Activated T-cell treated with anti-CD3 and anti-CD28 coated beads, Interleukin-2, amount 50 U/mL, for 72 hours (primary cell): ENCODE measurements around the gene GDPD5. TPM values are rescaled to one million over a fixed set of nuclear protein-coding genes. Genes with fewer than 3 reads are reported as not detected.

Experiments
- ATAC-seq, 2 donors: fragments of 150-1000 bp; cut with Tn5 transposase; replicated peaks in 1 of 2; 2 replicates each; pipeline ENCODE4 v1.10.0; 2021; ENCODE audit warnings: moderate library complexity in 2 of 2, mild to moderate bottlenecking in 1 of 2
- DNase-seq, 2 donors: peaks; one replicate each; pipeline ENCODE4 v3.0.0; 2021 to 2022; ENCODE audit warnings: mixed read lengths in 1 of 2
- H3K27ac Mint-ChIP-seq: one replicate; pipeline ENCODE4 v1.8.0; 2022; ENCODE audit warnings: mild to moderate bottlenecking, moderate library complexity, mixed read lengths
- H3K27me3 Mint-ChIP-seq: one replicate; pipeline ENCODE4 v1.8.0; 2022; ENCODE audit warnings: low read depth, mixed read lengths
- H3K36me3 Mint-ChIP-seq, 2 donors: one replicate each; pipeline ENCODE4 v1.8.0; 2022; ENCODE audit warnings: mixed read lengths in 2 of 2, mild to moderate bottlenecking in 1 of 2; ENCODE audit not compliant: insufficient read depth in 2 of 2
- H3K4me1 Mint-ChIP-seq: one replicate; pipeline ENCODE4 v1.8.0; 2022; ENCODE audit warnings: low read depth, mixed read lengths
- H3K4me3 Mint-ChIP-seq, 2 donors: one replicate each; pipeline ENCODE4 v1.8.0; 2022; ENCODE audit warnings: mild to moderate bottlenecking in 2 of 2, mixed read lengths in 2 of 2, moderate library complexity in 2 of 2
- H3K9me3 Mint-ChIP-seq, 2 donors: one replicate each; pipeline ENCODE4 v1.8.0; 2022; ENCODE audit warnings: mixed read lengths in 2 of 2
- total RNA-seq, 2 donors: library from RNA; stranded (reverse); gene quantifications; one replicate each; pipeline ENCODE4 v1.2.3, GENCODE V29; 2022

Gene GDPD5
- 10 to 100 TPM; 16.9 to 29.5 TPM for total RNA-seq

GRCh38 chr11:75525433-75526191, at the start of gene GDPD5:
GDPD5 (minus strand) TSS chr11:75525941; CDS start chr11:75477735, 48,206 bp downstream.
- Mint-ChIP-seq H3K9me3 (no peaks in the 10 kb centered on the region), H3K27me3 (peaks cover 13% of the 10 kb centered on the region), H3K36me3 (no peaks in the 10 kb centered on the region), H3K4me1 (peaks cover 27% of the 10 kb centered on the region), H3K4me3 (peak within 1 kb of the TSS; percentile 83 to 85), H3K27ac (no peak within 1 kb of the TSS)
- ATAC-seq (peak; percentile 90 to 95), DNase-seq (peak; percentile 92 to 93)

- ATAC-seq (no peak), DNase-seq (no peak)
- Mint-ChIP-seq H3K4me3 (no peak overlapping the region), H3K27me3 (no peaks in the 10 kb centered on the region), H3K9me3 (no peaks in the 10 kb centered on the region), H3K27ac (no peak overlapping the region), H3K4me1 (no peaks in the 10 kb centered on the region), H3K36me3 (no peaks in the 10 kb centered on the region)
Observed at GRCh38 chr11:75574698-75575602, 49.2 kb upstream of the GDPD5 start.

GRCh38 chr11:75572744-75573143, 47.0 kb upstream of the GDPD5 start:
- peaks cover 0 to 4% of the 10 kb centered on the region in 2 donors for H3K36me3 Mint-ChIP-seq
- no peaks in the 10 kb centered on the region for H3K4me1 Mint-ChIP-seq
- no peak overlapping the region for H3K27ac Mint-ChIP-seq

GRCh38 chr11:75571625-75572024, 45.9 kb upstream of the GDPD5 start:
- DNase-seq (no peak), ATAC-seq (no peak)
- Mint-ChIP-seq H3K27me3 (no peaks in the 10 kb centered on the region), H3K27ac (no peak overlapping the region), H3K36me3 (peaks cover 0 to 4% of the 10 kb centered on the region in 2 donors), H3K4me1 (no peaks in the 10 kb centered on the region), H3K4me3 (no peak overlapping the region), H3K9me3 (no peaks in the 10 kb centered on the region)

More at GRCh38 chr11:75572744-75573143, 47.0 kb upstream of the GDPD5 start:
- H3K4me3 Mint-ChIP-seq = no peak overlapping the region
- ATAC-seq (no peak), DNase-seq (no peak)
- H3K27me3 Mint-ChIP-seq = no peaks in the 10 kb centered on the region
- H3K9me3 Mint-ChIP-seq = no peaks in the 10 kb centered on the region

- no peak overlapping the region for H3K27ac Mint-ChIP-seq
- H3K4me1 Mint-ChIP-seq = peaks cover 5% of the 10 kb centered on the region
- H3K36me3 Mint-ChIP-seq = peaks cover 0 to 4% of the 10 kb centered on the region in 2 donors
- DNase-seq (no peak), ATAC-seq (no peak)
- H3K4me3 Mint-ChIP-seq = no peak overlapping the region
- H3K27me3 Mint-ChIP-seq = no peaks in the 10 kb centered on the region
- H3K9me3 Mint-ChIP-seq = no peaks in the 10 kb centered on the region
Observed at GRCh38 chr11:75570559-75571139, 44.9 kb upstream of the GDPD5 start.

GRCh38 chr11:75568616-75569219, 43.0 kb upstream of the GDPD5 start:
- H3K36me3 Mint-ChIP-seq = peaks cover 0 to 4% of the 10 kb centered on the region in 2 donors
- no peak overlapping the region for H3K4me3 Mint-ChIP-seq
- no peak for DNase-seq
- no peaks in the 10 kb centered on the region for H3K27me3 Mint-ChIP-seq
- ATAC-seq = no peak
- H3K27ac Mint-ChIP-seq = no peak overlapping the region
- H3K9me3 Mint-ChIP-seq = no peaks in the 10 kb centered on the region
- H3K4me1 Mint-ChIP-seq = peaks cover 18% of the 10 kb centered on the region

- H3K27me3 Mint-ChIP-seq = no peaks in the 10 kb centered on the region
- no peak for DNase-seq
- peaks cover 25% of the 10 kb centered on the region for H3K4me1 Mint-ChIP-seq
- no peak overlapping the region for H3K27ac Mint-ChIP-seq
- H3K9me3 Mint-ChIP-seq = no peaks in the 10 kb centered on the region
- peaks cover 0 to 4% of the 10 kb centered on the region in 2 donors for H3K36me3 Mint-ChIP-seq
- ATAC-seq = no peak
- no peak overlapping the region for H3K4me3 Mint-ChIP-seq
Observed at GRCh38 chr11:75567971-75568370, 42.2 kb upstream of the GDPD5 start.

- H3K36me3 Mint-ChIP-seq = peaks cover 0 to 4% of the 10 kb centered on the region in 2 donors
Observed at GRCh38 chr11:75566763-75567279, 41.1 kb upstream of the GDPD5 start.

GRCh38 chr11:75565916-75566762, 40.4 kb upstream of the GDPD5 start:
- no peak for DNase-seq
- no peak overlapping the region for H3K27ac Mint-ChIP-seq
- no peaks in the 10 kb centered on the region for H3K27me3 Mint-ChIP-seq

More at GRCh38 chr11:75566763-75567279, 41.1 kb upstream of the GDPD5 start:
- DNase-seq (no peak), ATAC-seq (no peak)
- H3K9me3 Mint-ChIP-seq = no peaks in the 10 kb centered on the region
- peaks cover 34% of the 10 kb centered on the region for H3K4me1 Mint-ChIP-seq
- no peak overlapping the region for H3K27ac Mint-ChIP-seq
- H3K4me3 Mint-ChIP-seq = no peak overlapping the region
- no peaks in the 10 kb centered on the region for H3K27me3 Mint-ChIP-seq

GRCh38 chr11:75565221-75565814, 39.6 kb upstream of the GDPD5 start:
- Mint-ChIP-seq H3K4me1 (peaks cover 45% of the 10 kb centered on the region), H3K27ac (no peak overlapping the region), H3K27me3 (no peaks in the 10 kb centered on the region)

More at GRCh38 chr11:75565916-75566762, 40.4 kb upstream of the GDPD5 start:
- Mint-ChIP-seq H3K9me3 (no peaks in the 10 kb centered on the region), H3K4me1 (peaks cover 38% of the 10 kb centered on the region), H3K36me3 (peaks cover 0 to 4% of the 10 kb centered on the region in 2 donors), H3K4me3 (no peak overlapping the region)
- no peak for ATAC-seq

GRCh38 chr11:75563978-75564552, 38.3 kb upstream of the GDPD5 start:
- Mint-ChIP-seq H3K4me3 (peak overlapping the region; percentile 89 to 91), H3K4me1 (peaks cover 45% of the 10 kb centered on the region), H3K27ac (peak overlapping the region; percentile 47), H3K36me3 (peaks cover 0 to 4% of the 10 kb centered on the region in 2 donors), H3K9me3 (no peaks in the 10 kb centered on the region), H3K27me3 (no peaks in the 10 kb centered on the region)
- DNase-seq (no peak), ATAC-seq (no peak)

More at GRCh38 chr11:75565221-75565814, 39.6 kb upstream of the GDPD5 start:
- no peak overlapping the region for H3K4me3 Mint-ChIP-seq
- ATAC-seq (no peak), DNase-seq (no peak)
- no peaks in the 10 kb centered on the region for H3K9me3 Mint-ChIP-seq
- peaks cover 0 to 4% of the 10 kb centered on the region in 2 donors for H3K36me3 Mint-ChIP-seq
